AG04449 (cell line): ENCODE results near the gene COBLL1.

Experiments
- CTCF ChIA-PET: fragments of 350-600 bp; formaldehyde crosslinking; extraction: SDS; loops from one replicate; lab custom pipeline; 2021; ENCODE audit warnings: antibody characterized with exemption; lab: Yijun Ruan, JAX
- POLR2A ChIA-PET: fragments of 400-600, 350-600 bp; formaldehyde crosslinking; extraction: SDS; loops from one replicate; lab custom pipeline; 2020; ENCODE audit warnings: antibody characterized with exemption, inconsistent platforms; lab: Yijun Ruan, JAX
- DNase-seq: peaks from one replicate; pipeline ENCODE4 v3.0.0-alpha.2; 2010; ENCODE audit warnings: low read depth, low spot score
- H3K4me3 ChIP-seq: 2 replicates; pipeline ENCODE4 v1.5.1; 2011; ENCODE audit warnings: low read depth, mild to moderate bottlenecking, control low read depth, low read length
- CTCF ChIP-seq: IDR thresholded peaks from one replicate; pipeline ENCODE4 v1.5.1; 2011; ENCODE audit warnings: mild to moderate bottlenecking, moderate library complexity, low read length, control low read depth, inconsistent platforms; ENCODE audit not compliant: insufficient read depth; ENCODE audit errors: missing control alignments

Gene COBLL1

DNA sequence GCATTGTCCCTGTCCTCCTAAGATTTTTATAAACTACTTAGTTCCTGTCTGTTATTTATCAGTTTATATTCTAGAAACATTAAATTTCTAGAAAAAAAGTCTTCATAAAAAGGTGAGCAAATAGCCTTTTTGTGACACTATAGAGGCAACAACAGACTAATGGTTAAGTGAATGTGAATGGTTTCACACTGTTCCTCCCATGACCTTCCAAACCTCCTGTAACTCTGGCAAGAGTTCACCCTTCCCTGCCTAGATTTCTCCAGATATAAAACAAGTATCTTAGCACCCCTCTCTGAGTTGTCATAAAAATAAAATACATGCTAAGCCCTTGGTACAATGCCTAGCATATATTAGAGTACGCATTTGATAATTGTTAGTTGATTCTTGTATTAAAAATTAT is 29.2 kb downstream of the COBLL1 start:
- TF ChIP-seq CTCF: no peak
- no peak for DNase-seq
- CTCF ChIA-PET: no interaction called here
- no peak overlapping the region for H3K4me3 ChIP-seq
- POLR2A ChIA-PET: no interaction called here

GRCh38 chr2:164811819-164812218 is 29.8 kb downstream of the COBLL1 start:
- no peak overlapping the region for H3K4me3 ChIP-seq
- no peak for DNase-seq
- POLR2A ChIA-PET: no interaction called here
- CTCF ChIA-PET: no interaction called here
- no peak for TF ChIP-seq CTCF

GRCh38 chr2:164810843-164811242 is 30.8 kb downstream of the COBLL1 start:
- no peak for TF ChIP-seq CTCF

DNA sequence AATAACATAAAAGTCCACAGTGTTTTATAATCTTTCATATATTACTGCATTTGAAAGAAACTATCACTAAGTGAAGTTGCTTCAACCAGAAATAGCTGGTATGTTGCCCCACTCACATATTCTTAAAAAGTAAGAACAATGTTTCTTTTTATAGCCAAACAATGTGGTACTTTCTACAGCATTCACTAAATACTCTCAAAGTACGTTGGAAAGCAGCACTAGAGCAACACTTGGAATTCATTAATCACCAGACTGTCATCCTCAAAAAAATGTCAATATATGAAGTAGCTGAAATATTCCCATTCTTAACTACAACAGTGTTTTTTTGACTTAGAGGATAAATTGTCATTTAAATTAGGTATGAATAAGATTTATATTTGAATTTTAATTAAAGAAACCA is 32.8 kb downstream of the COBLL1 start:
- CTCF ChIA-PET: interaction anchor here (1.1 to 1.8 kb wide), 3 partner anchors 24 to 38 kb away, joined by 3 to 6 read pairs (median 4); partner anchors contain the start of gene COBLL1
- H3K4me3 ChIP-seq: no peak overlapping the region
- no peak for DNase-seq
- no peak for TF ChIP-seq CTCF
- POLR2A ChIA-PET: interaction anchor here (0.6 kb wide), 1 partner anchor 12 kb away, joined by 3 read pairs; no protein-coding TSS in a partner anchor

More at GRCh38 chr2:164810843-164811242, 30.8 kb downstream of the COBLL1 start:
- CTCF ChIA-PET: no interaction called here
- H3K4me3 ChIP-seq: no peak overlapping the region
- POLR2A ChIA-PET: no interaction called here
- DNase-seq: no peak

- H3K4me3 ChIP-seq: no peak overlapping the region
- TF ChIP-seq CTCF: no peak
- CTCF ChIA-PET: no interaction called here
- POLR2A ChIA-PET: no interaction called here
- DNase-seq: no peak
Observed at GRCh38 chr2:164803776-164804466, 37.7 kb downstream of the COBLL1 start.

GRCh38 chr2:164802095-164802707 is 39.4 kb downstream of the COBLL1 start:
- H3K4me3 ChIP-seq: no peak overlapping the region
- TF ChIP-seq CTCF: no peak
- no peak for DNase-seq
- ChIA-PET POLR2A (no interaction called here), CTCF (interaction anchor here (1.0 to 1.3 kb wide), 2 partner anchors 12 to 40 kb away, joined by 3 to 5 read pairs; partner anchors contain the start of gene COBLL1)
